Psoas muscle (tissue), 8 donors: ENCODE data around the gene SETD1A. TPM values are rescaled to one million over a fixed set of nuclear protein-coding genes. Genes with fewer than 3 reads are reported as not detected.
A peak's percentile ranks its signal among the peaks of the same experiment; 100 is the strongest.

Experiments used
- ATAC-seq, 4 donors: fragments of 200-7000 bp; cut with Tn5 transposase; one replicate each; pipeline ENCODE4 v1.9.1; 2020; ENCODE audit warnings: moderate library complexity in 3 of 4, mild to moderate bottlenecking in 2 of 4
- DNase-seq, 2 donors: peaks; one replicate each; pipeline ENCODE4 v3.0.0-alpha.2; 2020
- H3K27ac ChIP-seq: fragments of 200-600 bp; one replicate; pipeline ENCODE4 v1.8.0; 2022
- H3K27me3 ChIP-seq, 3 donors: fragments of 200-600 bp in 1 of 3; one replicate each; pipeline versions ENCODE4 v1.6.1 to v1.8.0; 2013 to 2022; ENCODE audit warnings: low read length in 2 of 3, mild to moderate bottlenecking in 2 of 3, moderate library complexity in 1 of 3; ENCODE audit not compliant: insufficient read depth in 3 of 3
- H3K36me3 ChIP-seq, 2 donors: fragments of 200-600 bp in 1 of 2; one replicate each; pipeline versions ENCODE4 v1.6.1 to v1.8.0; 2013 to 2022; ENCODE audit warnings: low read depth in 1 of 2, mild to moderate bottlenecking in 1 of 2, moderate library complexity in 1 of 2; ENCODE audit not compliant: insufficient read depth in 1 of 2
- H3K4me1 ChIP-seq: fragments of 200-600 bp; one replicate; pipeline ENCODE4 v1.8.0; 2022
- H3K4me3 ChIP-seq: fragments of 200-600 bp; one replicate; pipeline ENCODE4 v1.8.0; 2022; ENCODE audit warnings: mild to moderate bottlenecking
- H3K9me3 ChIP-seq: fragments of 200-600 bp; one replicate; pipeline ENCODE4 v1.8.0; 2022
- CTCF ChIP-seq: fragments of 200-600 bp; IDR thresholded peaks from one replicate; pipeline ENCODE4 v1.8.0; 2022; ENCODE audit warnings: antibody characterized with exemption
- WGBS, 3 donors: extraction: QIAGEN DNeasy Blood & Tissue Kit; methylation state at CpG; one replicate each; pipeline versions ENCODE4 v1.1.6 to v1.1.7; 2013; 5-methylcytosine and 5-hydroxymethylcytosine counted together
- intact Hi-C, 2 donors: fragments of 100-400 bp; cut with DNase I; formaldehyde crosslinking; loops; one replicate each; pipeline versions ENCODE4 v1.11.0 to v1.14.2; 2022
- polyA plus RNA-seq, 3 donors: library from polyadenylated mRNA; stranded (reverse); fragments of 200-250 nt; gene quantifications; one replicate each; pipeline ENCODE4 v1.2.3, GENCODE V29; 2013
- total RNA-seq, 4 donors: library from RNA; stranded (reverse); fragmentation: NEBNext Ultra II Directional in 2 of 4; extraction: Animal tissue kit (Norgen Biotek cat#: 25700) in 2 of 4; gene quantifications; one replicate each; pipeline versions ENCODE4 v1.2.1 to v1.2.4, GENCODE V29; 2021 to 2023
- donor health status: healthy with polysubstance abuse.
- donor health status: DM: no; HTN: no; CAD: no; lungs with moderate emphysema.
- donor health status: Bipolar disorder and iron deficiency.
- donor health status: healthy.
- donor health status: DM: yes; HTN: yes; CAD: no.
- donor health status: DM: no; HTN: no; CAD: no.
- donor health status: DM: no; HTN: no; CAD: no.
- donor health status: DM: yes; HTN: yes; CAD: no.

SETD1A gene
- total and polyA plus RNA-seq, 7 donors: 7.9 to 19.0 (median 14.9) TPM

DNA sequence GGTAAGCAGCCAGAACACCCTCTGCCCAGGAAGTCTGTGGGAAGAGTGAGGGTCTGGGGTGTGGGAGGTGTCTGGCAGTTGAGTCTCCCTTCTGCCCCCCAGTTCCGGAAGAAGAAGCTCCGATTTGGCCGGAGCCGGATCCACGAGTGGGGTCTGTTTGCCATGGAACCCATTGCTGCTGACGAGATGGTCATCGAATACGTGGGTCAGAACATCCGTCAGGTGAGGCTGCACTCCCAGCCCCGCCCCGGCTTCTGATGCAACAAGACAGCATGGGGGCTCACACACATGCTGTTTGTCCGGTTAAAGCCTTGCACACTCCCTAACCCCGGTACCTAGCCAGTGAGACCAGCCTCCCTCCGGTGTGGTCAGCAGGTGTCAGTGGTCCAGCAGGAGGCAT lies 23.4 kb downstream of the SETD1A start:
- Histone ChIP-seq H3K36me3 (peaks cover 0 to 86% of the 10 kb centered on the region in 2 donors), H3K27me3 (no peaks in the 10 kb centered on the region), H3K4me1 (peaks cover 10% of the 10 kb centered on the region), H3K27ac (no peak overlapping the region), H3K9me3 (no peaks in the 10 kb centered on the region), H3K4me3 (no peak overlapping the region)
- 94 to 95% (median 94%) methylated on average over 14 of the region's 14 CpGs for WGBS, 3 donors
- TF ChIP-seq CTCF: no peak
- DNase-seq: no peak
- no peak for ATAC-seq
- intact Hi-C loops: loop anchor here (5.0 to 10.0 kb wide), 3 partner anchors 114 to 886 kb away; partner anchors contain the start of gene VKORC1 (in 1 of the 2)

GRCh38 chr16:30982548-30983288 lies 25.2 kb downstream of the SETD1A start:
- ATAC-seq (no peak), DNase-seq (peak; percentile 65 to 80)
- Histone ChIP-seq H3K4me3 (no peak overlapping the region), H3K36me3 (peaks cover 0 to 69% of the 10 kb centered on the region in 2 donors), H3K4me1 (peaks cover 10% of the 10 kb centered on the region), H3K27ac (no peak overlapping the region), H3K27me3 (no peaks in the 10 kb centered on the region), H3K9me3 (no peaks in the 10 kb centered on the region)
- no peak for TF ChIP-seq CTCF
- intact Hi-C loops: loop anchor here (5.0 to 10.0 kb wide), 3 partner anchors 112 to 885 kb away; partner anchors contain the start of gene VKORC1 (in 1 of the 2)
- 69 to 73% (median 70%) methylated on average over 16 to 17 of the region's 17 CpGs for WGBS, 3 donors

GRCh38 chr16:30983289-30983889 lies 25.8 kb downstream of the SETD1A start:
- no peak for ATAC-seq
- Histone ChIP-seq H3K36me3 (peaks cover 0 to 62% of the 10 kb centered on the region in 2 donors), H3K4me1 (peaks cover 10% of the 10 kb centered on the region), H3K27ac (no peak overlapping the region), H3K4me3 (no peak overlapping the region), H3K9me3 (no peaks in the 10 kb centered on the region), H3K27me3 (no peaks in the 10 kb centered on the region)
- TF ChIP-seq CTCF: no peak
- intact Hi-C loops: loop anchor here (5.0 to 10.0 kb wide), 3 partner anchors 111 to 884 kb away; partner anchors contain the start of gene VKORC1 (in 1 of the 2)
- 79 to 82% (median 81%) methylated on average over 20 to 25 of the region's 25 CpGs for WGBS, 3 donors
- DNase-seq: no peak

DNA sequence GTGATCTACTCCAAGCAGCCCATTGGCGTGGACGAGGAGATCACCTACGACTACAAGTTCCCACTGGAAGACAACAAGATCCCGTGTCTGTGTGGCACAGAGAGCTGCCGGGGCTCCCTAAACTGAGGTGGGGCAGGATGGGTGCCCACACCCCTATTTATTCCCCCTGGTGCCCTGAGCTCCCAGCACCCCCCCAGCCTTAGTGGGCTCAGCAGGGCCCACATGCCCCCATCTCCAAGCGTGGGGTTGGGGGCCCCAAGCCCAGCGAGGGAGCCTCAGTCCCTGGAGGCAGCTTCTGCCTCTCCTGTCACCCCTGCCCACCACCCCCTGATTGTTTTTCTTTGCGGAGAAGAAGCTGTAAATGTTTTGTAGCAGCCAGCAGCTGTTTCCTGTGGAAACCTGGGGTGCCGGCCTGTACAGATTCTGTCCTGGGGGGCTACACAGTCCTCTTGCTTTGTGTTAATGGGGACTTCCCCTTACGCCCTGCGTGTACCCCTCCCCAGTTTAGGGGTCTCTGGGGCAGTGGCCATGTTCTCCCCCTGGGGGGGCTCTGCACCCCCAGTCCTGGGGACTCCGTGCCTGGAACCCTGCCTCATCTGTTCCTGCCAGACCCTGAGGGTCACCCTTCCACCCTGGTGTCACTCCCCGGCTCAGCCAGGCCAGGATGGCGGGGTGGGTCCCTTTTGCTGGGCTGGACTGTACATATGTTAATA lies 26.5 kb downstream of the SETD1A start:
- Histone ChIP-seq H3K27ac (no peak overlapping the region), H3K9me3 (no peaks in the 10 kb centered on the region), H3K4me1 (peaks cover 10% of the 10 kb centered on the region), H3K36me3 (peaks cover 0 to 56% of the 10 kb centered on the region in 2 donors), H3K27me3 (no peaks in the 10 kb centered on the region), H3K4me3 (no peak overlapping the region)
- ATAC-seq (peak in 1 of 4 donors; percentile 1), DNase-seq (no peak)
- no peak for TF ChIP-seq CTCF
- intact Hi-C loops: loop anchor here (2.0 to 10.0 kb wide), 6 partner anchors 111 to 883 kb away; partner anchors contain the start of genes VKORC1 (in 1 of the 2) and ZNF843 (in 1 of the 2)
- 79 to 84% (median 81%) methylated on average over 14 of the region's 14 CpGs for WGBS, 3 donors
